ENCODE results near the gene ASB1. TPM values are rescaled to one million over a fixed set of nuclear protein-coding genes. Genes with fewer than 3 reads are reported as not detected.

ASB1 gene
- total and polyA plus RNA-seq, 7 donors = 3.5 to 36.0 (median 14.0) TPM

DNA sequence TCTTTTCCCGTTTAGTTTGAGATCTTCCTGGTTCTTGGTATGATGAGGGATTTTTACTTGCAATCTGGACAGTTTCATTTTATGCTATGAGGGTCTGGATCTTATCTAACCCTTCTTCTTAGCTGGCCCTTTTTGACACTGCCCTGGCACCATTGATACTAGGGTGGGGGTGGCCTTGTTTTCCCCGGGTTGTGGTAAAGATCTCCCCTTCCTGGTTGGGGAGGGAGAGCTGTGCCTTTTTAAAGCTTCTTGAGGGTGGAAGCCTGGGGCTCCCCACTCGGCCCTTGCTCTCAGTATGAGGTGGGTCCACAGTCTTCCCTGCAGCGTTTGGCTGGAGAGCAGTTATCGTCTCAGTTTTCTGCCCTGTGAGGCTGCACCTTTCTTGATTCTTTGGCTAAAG lies 66.1 kb downstream of the ASB1 start:
- H3K36me3 ChIP-seq = no peaks in the 10 kb centered on the region
- 71 to 78% methylated on average over 5 of the region's 5 CpGs for WGBS, 2 donors
- H3K4me1 ChIP-seq = peaks cover 0 to 30% (median 22%) of the 10 kb centered on the region in 4 donors
- intact Hi-C loops (cut with DNase I) = no loop called here
- H3K27me3 ChIP-seq = no peaks in the 10 kb centered on the region
- H3K27ac ChIP-seq = peak overlapping the region in 1 of 4 donors; percentile 41
- DNase-seq = no peak
- H3K9me3 ChIP-seq = no peaks in the 10 kb centered on the region
- H3K4me3 ChIP-seq = no peak overlapping the region
- TF ChIP-seq EP300 (IDR thresholded peaks at IDR 0.05) = peak in 1 of 4 donors; percentile 7
- TF ChIP-seq POLR2AphosphoS5 (IDR thresholded peaks at IDR 0.05) = peak in 2 of 4 donors; percentile 28 to 63
- TF ChIP-seq, protein P1, sequence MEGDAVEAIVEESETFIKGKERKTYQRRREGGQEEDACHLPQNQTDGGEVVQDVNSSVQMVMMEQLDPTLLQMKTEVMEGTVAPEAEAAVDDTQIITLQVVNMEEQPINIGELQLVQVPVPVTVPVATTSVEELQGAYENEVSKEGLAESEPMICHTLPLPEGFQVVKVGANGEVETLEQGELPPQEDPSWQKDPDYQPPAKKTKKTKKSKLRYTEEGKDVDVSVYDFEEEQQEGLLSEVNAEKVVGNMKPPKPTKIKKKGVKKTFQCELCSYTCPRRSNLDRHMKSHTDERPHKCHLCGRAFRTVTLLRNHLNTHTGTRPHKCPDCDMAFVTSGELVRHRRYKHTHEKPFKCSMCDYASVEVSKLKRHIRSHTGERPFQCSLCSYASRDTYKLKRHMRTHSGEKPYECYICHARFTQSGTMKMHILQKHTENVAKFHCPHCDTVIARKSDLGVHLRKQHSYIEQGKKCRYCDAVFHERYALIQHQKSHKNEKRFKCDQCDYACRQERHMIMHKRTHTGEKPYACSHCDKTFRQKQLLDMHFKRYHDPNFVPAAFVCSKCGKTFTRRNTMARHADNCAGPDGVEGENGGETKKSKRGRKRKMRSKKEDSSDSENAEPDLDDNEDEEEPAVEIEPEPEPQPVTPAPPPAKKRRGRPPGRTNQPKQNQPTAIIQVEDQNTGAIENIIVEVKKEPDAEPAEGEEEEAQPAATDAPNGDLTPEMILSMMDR (IDR thresholded peaks at IDR 0.05) = no peak
- TF ChIP-seq POLR2A (IDR thresholded peaks at IDR 0.05) = no peak

DNA sequence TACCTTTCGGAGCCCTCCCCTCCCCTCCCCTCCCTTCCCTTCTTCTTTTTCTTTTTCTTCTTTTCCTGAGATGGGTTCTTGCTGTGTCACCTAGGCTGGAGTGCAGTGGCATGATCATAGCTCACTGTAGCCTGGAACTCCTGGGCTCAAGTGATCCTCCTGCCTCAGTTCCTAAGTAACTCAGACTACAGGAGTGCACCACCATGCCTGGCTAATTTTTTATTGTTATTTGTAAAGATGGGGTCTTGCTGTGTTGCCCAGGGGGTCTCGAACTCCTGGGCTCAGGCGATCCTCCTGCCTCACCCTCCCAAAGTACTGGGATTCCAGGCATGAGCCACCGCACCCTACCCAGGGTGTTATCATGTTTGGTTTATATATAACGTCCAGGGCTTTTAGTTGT lies 66.7 kb downstream of the ASB1 start:
- intact Hi-C loops (cut with DNase I) = no loop called here
- no peak for TF ChIP-seq POLR2A (IDR thresholded peaks at IDR 0.05)
- no peak for TF ChIP-seq EP300 (IDR thresholded peaks at IDR 0.05)
- H3K27me3 ChIP-seq = no peaks in the 10 kb centered on the region
- peak overlapping the region in 1 of 4 donors; percentile 41 for H3K27ac ChIP-seq
- H3K4me3 ChIP-seq = no peak overlapping the region
- H3K36me3 ChIP-seq = no peaks in the 10 kb centered on the region
- H3K9me3 ChIP-seq = no peaks in the 10 kb centered on the region
- 74 to 84% methylated on average over 5 of the region's 5 CpGs for WGBS, 2 donors
- H3K4me1 ChIP-seq = peaks cover 0 to 24% (median 19%) of the 10 kb centered on the region in 4 donors
- no peak for DNase-seq

DNA sequence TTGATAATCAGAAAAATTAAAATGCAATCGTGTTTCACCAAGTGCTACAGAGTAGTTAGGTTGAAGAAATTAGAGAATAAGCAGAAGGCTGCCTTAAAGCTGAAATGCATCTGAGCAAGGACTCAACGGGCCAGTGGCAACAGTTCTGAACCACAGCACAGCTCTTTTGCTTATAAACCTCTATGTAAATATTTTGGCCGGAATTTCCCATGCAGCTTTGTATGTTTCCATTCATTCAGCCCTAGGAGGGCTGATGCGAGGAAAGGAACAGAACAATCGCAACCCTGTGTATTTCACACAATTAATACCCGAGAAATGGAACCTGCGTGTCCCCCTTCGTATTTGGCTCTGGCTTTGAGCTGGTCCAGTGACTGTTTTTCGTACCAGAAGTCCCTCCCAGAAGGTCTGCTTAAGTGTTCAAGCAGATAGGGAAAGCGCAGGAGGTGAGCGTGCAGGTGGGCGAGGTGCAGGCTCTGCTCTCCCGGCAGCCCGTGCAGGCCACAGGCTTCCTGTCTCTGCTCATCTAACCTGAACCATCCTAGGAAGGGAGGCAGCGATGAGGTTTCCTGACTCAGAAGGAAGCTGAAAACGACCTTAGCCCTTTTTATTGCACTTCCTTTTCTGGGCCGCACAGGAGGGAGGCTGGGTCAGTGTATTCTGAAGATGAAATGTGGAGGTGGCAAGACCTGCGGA lies 67.3 kb downstream of the ASB1 start:
- no peak overlapping the region for H3K27ac ChIP-seq
- DNase-seq = no peak
- intact Hi-C loops (cut with DNase I) = no loop called here
- H3K9me3 ChIP-seq = no peaks in the 10 kb centered on the region
- H3K4me1 ChIP-seq = peaks cover 0 to 21% (median 17%) of the 10 kb centered on the region in 4 donors
- H3K4me3 ChIP-seq = no peak overlapping the region
- H3K36me3 ChIP-seq = no peaks in the 10 kb centered on the region
- WGBS, 2 donors = 43 to 46% methylated on average over 18 of the region's 18 CpGs
- TF ChIP-seq EP300 (IDR thresholded peaks at IDR 0.05) (no peak), POLR2AphosphoS5 (IDR thresholded peaks at IDR 0.05) (no peak), POLR2A (IDR thresholded peaks at IDR 0.05) (no peak)
- TF ChIP-seq, protein P1 (IDR thresholded peaks at IDR 0.05) = no peak
- H3K27me3 ChIP-seq = no peaks in the 10 kb centered on the region

DNA sequence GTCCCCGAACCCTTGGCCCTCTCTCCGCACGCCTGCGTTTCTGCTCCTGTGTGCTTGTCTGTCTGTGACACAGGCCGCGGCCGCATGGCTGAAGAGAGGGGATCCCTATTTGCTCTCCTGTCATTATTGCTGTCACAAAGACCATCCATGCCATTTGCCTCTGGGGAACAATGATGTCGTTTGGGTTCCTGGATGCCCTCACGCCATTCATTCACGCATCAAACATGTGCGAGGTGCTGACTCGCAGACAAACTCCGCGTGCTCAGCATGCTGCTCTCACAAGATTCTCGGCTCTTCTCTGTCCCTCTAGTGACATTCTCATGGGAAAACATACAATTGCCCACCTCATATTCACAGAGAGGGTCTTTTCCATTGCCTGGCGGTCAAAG lies 67.8 kb downstream of the ASB1 start:
- TF ChIP-seq POLR2A (IDR thresholded peaks at IDR 0.05) (no peak), POLR2AphosphoS5 (IDR thresholded peaks at IDR 0.05) (no peak), EP300 (IDR thresholded peaks at IDR 0.05) (no peak)
- TF ChIP-seq, protein P1 (IDR thresholded peaks at IDR 0.05) = no peak
- no peak overlapping the region for H3K27ac ChIP-seq
- DNase-seq = no peak
- no peaks in the 10 kb centered on the region for H3K9me3 ChIP-seq
- H3K4me3 ChIP-seq = no peak overlapping the region
- intact Hi-C loops (cut with DNase I) = no loop called here
- peaks cover 0 to 21% (median 17%) of the 10 kb centered on the region in 4 donors for H3K4me1 ChIP-seq
- no peaks in the 10 kb centered on the region for H3K27me3 ChIP-seq
- 77 to 80% methylated on average over 16 of the region's 16 CpGs for WGBS, 2 donors
- H3K36me3 ChIP-seq = no peaks in the 10 kb centered on the region

DNA sequence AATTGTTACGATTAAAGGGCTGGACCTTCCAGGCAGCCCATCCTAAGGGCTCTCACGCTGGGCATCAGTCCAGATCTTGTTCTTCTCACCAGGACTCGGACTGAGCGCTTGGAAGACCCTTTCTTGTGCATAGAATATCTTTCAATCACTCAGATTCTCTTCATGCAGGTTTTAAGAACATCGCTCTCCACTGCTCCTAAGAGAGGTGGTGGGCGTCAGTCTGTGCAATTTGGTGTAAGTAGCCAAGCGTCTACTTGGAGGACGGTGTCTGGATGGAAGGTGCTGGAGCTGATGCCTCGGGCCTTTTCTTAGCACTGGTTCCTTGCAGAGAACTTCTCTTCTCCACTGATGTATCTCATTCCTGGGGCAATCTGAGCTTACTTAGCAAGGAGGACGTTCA lies 68.7 kb downstream of the ASB1 start:
- intact Hi-C loops (cut with DNase I) = no loop called here
- H3K27me3 ChIP-seq = no peaks in the 10 kb centered on the region
- no peaks in the 10 kb centered on the region for H3K36me3 ChIP-seq
- no peaks in the 10 kb centered on the region for H3K9me3 ChIP-seq
- 89 to 94% methylated on average over 10 of the region's 10 CpGs for WGBS, 2 donors
- H3K27ac ChIP-seq = no peak overlapping the region
- no peak overlapping the region for H3K4me3 ChIP-seq
- no peak for TF ChIP-seq EP300 (IDR thresholded peaks at IDR 0.05)
- no peak for TF ChIP-seq POLR2A (IDR thresholded peaks at IDR 0.05)
- TF ChIP-seq POLR2AphosphoS5 (IDR thresholded peaks at IDR 0.05) = no peak
- TF ChIP-seq, protein P1 (IDR thresholded peaks at IDR 0.05) = no peak
- peaks cover 0 to 21% (median 17%) of the 10 kb centered on the region in 4 donors for H3K4me1 ChIP-seq
- no peak for DNase-seq
